Measurements from ENCODE around the gene RGS3. TPM values are rescaled to one million over a fixed set of nuclear protein-coding genes. Genes with fewer than 3 reads are reported as not detected.
A peak's percentile ranks its signal among the peaks of the same experiment; 100 is the strongest.

The RGS3 gene
- total RNA-seq, 1 experiment from 2014 or later: 144 TPM

DNA sequence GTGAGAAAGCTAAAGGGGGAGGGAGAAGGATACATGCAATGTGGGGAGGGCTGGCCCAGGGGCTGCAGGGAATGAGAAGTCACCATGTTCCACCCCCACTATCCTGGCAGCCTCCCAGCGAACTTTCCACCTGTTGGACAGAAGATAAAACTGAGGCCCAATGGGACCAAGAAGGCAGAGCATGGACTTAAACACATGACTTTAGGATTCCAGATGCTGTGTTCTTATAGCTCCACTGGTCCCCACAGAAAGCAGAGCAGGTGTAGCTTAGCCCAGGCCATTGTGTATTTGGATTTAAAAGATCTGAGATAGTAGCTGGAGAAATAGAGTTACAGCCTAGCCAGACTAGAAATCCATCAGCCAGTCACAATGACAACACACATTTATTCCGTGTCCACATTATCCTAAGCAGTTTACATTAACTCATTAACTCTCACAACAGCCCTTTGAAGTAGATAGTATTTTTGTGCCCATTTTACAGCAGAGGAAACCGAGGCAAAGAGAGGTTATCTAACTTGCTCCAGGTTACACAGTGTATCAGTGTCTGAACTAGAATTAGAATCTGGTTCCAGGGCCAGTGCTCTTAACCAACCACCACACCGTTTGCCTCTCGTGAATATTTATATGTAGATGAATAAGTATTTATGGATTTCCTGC is 121.0 kb downstream of the RGS3 start:
- no peak for DNase-seq (ENCODE audit: low read depth)

- no peak for DNase-seq (ENCODE audit: low read depth)
Observed at GRCh38 chr9:113585085-113585442, 121.5 kb downstream of the RGS3 start.

GRCh38 chr9:113585555-113585954 is 122.0 kb downstream of the RGS3 start:
- DNase-seq (ENCODE audit: low read depth): no peak

- no peak for DNase-seq (ENCODE audit: low read depth)
Observed at GRCh38 chr9:113587471-113588031, 124.0 kb downstream of the RGS3 start.

DNA sequence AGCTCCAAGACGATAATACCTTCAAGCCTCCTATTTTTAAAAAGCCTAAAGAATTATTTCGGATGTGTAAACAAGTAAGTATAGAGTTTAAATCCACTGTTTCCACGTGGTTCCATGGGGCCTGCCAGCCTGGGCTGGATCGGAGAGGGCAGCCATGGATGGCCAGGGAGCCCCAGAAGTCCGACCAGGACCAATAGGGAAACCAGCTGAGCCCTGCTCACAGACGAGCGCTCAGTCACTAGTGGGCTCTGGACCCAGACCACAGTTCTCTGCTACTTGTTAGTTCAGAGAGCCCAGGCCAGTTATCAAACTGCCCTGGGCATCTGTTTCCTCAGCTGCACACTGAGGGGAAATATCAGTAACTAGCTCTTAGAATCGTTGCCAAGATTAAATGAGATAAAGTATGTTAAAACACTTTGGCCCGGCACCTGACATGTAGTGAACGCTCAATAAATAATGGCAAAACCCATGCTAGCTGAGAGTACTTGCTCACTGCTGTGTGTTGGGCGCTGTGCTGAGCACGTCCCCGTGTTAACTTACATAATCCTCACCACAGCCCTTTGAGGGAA is 124.8 kb downstream of the RGS3 start:
- no peak for DNase-seq (ENCODE audit: low read depth)

DNA sequence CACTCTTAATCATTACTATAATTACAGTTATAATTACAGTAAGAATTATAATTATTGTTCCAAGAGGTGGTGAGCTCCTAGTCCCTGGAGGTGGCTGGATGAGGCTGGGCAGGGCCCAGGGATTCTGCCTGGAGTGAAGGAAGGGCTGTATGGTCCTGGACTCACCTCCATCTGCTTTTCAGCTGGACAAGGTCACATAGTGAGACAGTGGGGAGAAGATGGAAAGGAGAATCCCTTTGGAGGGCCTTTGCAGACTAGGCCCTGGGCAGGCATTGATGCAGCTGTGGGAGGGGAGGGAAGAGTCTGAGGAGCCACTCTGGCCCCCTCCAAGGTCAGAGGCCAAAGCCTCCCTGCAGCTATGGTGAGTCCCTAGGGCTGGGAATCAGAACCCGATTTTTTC is 125.4 kb downstream of the RGS3 start:
- DNase-seq (ENCODE audit: low read depth): no peak

DNA sequence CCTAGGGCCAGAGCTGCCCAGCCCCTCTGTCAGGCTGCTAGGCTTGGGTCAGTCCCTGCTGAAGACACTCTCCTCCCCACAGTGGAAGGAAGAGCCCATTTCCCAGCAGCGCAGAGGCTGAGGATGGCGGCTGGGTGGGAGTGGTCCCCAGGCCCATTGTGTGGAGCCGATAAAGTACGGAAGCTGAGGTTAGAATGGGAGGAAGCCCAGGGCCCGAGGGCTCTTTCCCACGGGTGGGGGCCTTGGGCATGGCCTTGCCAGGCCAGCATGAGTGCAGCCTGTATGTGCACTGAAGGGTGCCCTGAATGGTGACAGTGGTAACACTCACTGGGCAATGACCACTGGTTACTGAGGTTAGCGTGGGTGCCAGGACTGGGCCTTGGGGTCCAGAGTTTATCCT is 125.9 kb downstream of the RGS3 start:
- DNase-seq (ENCODE audit: low read depth): no peak

GRCh38 chr9:113589890-113590289 is 126.4 kb downstream of the RGS3 start:
- DNase-seq (ENCODE audit: low read depth): peak; percentile 60

DNA sequence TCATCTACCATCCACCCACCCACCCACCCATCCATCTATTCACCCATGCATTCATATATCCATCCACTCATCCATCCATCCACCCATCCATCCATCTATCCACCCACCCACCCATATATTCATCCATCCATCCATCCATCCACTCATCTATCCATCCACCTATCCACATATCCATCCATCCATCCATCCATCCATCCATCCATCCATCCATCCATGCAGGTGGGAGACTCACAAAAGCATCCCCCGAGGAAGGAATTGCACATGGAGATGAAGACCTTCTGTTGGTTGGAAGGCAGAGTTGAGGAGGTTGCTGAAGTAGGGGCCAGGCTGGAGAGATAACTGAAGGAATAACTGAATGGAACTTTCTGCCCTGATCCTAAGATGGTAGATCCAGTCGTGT is 126.9 kb downstream of the RGS3 start:
- DNase-seq (ENCODE audit: low read depth): no peak

- peak; percentile 66 for DNase-seq (ENCODE audit: low read depth)
Observed at GRCh38 chr9:113590991-113591898, 127.7 kb downstream of the RGS3 start.

- no peak for DNase-seq (ENCODE audit: low read depth)
Observed at GRCh38 chr9:113591899-113592625, 128.5 kb downstream of the RGS3 start.

DNA sequence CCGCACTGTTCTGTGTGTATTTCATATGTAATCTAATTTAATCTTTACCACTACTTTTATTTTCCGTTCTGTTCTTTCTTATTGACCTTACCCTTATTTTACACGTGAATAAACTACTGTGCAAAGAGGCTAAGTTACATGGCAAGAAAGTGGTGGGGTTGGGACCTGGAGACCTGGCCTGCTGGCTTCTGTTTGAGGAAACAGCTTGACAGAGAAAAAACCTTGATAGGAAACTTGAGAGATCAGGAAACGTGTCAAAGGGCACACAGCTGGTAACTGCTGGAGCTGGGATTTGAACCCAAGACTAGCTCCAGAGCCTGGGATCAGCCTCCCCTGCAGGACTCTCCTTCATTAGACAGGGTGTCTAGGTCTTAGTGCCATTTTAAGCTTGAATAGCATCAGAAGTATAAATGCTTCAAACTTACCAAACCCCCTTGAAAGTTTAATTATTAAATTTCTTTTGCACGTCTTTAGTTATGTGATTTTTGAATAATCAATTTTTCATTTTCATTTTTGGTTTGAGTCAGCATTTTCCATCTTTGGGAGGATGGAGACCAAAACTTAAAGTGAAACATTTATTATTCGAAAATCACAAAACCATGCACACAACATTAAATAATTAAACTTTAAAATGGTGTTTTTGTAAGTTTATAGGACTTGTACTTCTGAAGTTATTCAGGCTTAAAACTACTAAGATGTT is 129.5 kb downstream of the RGS3 start:
- no peak for DNase-seq (ENCODE audit: low read depth)

- peak; percentile 99 for DNase-seq (ENCODE audit: low read depth)
Observed at GRCh38 chr9:113593682-113594281, 130.3 kb downstream of the RGS3 start.

DNA sequence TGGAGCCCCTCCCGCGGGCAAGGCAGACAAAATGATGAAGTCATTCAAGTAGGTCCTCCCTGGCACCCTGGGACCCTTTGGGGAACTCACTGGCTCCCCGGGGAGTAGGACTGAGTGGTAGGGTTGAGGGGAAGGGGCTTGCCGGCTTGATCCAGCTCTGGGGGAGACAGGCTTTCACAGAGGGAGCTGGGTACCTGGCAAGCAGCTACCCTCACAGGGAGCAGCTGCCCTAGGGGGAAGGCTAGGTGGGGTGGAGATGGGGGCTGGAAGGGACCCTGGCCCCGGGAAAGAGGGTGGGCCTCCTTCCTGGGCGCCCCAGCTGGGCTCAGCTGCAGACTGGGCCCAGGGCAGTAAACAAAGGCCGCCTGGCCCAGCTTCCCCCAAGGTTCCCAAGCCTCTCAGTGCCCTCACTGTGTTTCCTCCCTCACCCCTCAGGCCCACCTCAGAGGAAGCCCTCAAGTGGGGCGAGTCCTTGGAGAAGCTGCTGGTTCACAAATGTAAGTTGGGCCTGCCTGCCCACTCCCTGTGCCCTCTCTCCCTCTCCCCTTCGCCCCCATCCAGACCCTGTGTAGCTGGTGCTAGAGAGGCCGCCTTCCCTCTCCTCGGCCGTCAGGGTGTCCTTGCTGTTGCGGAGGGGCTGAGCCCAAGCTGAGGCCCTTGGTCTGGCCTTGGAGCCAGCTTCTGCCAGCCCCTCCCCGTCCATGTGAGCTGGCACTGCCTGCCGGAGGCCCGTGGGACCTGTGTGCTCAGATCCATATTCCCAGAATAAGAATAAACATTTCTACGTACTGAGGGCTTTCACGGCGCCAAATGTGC is 131.2 kb downstream of the RGS3 start:
- no peak for DNase-seq (ENCODE audit: low read depth)

- DNase-seq (ENCODE audit: low read depth): no peak
Observed at GRCh38 chr9:113596616-113597320, 133.2 kb downstream of the RGS3 start.

- no peak for DNase-seq (ENCODE audit: low read depth)
Observed at GRCh38 chr9:113597390-113598241, 134.1 kb downstream of the RGS3 start.

DNA sequence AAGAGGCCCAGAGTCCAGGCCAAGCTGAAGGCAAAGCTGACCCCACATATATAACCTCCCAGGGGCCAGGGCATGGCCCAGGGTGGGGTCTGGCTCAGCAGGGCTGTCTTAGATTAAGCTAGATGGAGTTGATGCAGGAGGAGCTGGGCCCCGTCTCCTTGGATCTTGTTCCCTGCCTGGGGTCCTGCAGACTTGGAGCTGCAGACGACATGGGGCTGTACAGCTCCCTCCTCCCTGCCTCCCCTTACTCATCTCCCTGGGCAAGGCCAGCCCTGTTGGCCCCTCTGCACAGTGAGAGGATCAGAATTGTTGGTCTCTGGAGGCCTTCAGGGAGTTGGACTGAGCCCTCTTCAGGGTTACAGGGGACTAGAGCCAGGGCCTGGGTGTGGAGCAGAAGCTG is 134.9 kb downstream of the RGS3 start:
- no peak for DNase-seq (ENCODE audit: low read depth)

DNA sequence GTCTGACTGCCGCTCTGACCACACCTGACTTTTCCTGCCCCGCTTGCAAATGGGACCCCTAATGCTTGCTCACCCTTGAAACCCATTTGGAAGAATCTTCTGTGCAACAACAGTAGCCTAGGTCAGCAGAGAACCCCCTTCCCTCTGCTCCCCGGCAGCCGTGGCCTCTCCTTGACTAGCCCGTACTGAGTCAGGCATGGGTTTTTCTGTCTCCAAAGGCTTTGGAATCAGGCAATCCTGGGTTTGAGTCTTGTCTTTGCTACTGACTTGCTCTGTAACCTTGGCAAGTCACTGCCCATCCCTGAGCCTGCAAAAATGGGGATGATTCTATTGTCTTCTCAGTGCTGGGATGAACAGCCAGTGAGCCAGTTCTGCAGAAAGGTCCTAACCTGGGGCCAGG is 135.4 kb downstream of the RGS3 start:
- DNase-seq (ENCODE audit: low read depth): no peak

Measured in LHCN-M2 (cell line).